PC-3 (cell line): Measurements from ENCODE around the gene DNAJC4. TPM values are rescaled to one million over a fixed set of nuclear protein-coding genes. Genes with fewer than 3 reads are reported as not detected.

Source experiments
- ATAC-seq: fragments of 200-7000 bp; cut with Tn5 transposase; 2 replicates; pipeline ENCODE4 v1.9.1; 2020; ENCODE audit warnings: mild to moderate bottlenecking, moderate library complexity
- BruUV-seq: library from RNA; stranded (reverse); fragments of 400-500 nt; replicated peaks from 2 replicates; lab custom pipeline; 2021; lab: Mats Ljungman, UMichigan
- CTCF ChIA-PET: fragments of 300-600 bp; sonication (Branson Sonifier 250); formaldehyde crosslinking; loops from one replicate; lab custom pipeline; 2022; ENCODE audit warnings: antibody characterized with exemption; lab: Charles Lee
- POLR2A ChIA-PET: fragments of 300-600 bp; sonication (Branson Sonifier 250); formaldehyde crosslinking; loops from one replicate; lab custom pipeline; 2022; ENCODE audit warnings: antibody characterized with exemption; ENCODE audit not compliant: unreplicated experiment; lab: Charles Lee
- DNase-seq: peaks from one replicate; pipeline ENCODE4 v3.0.0-alpha.2; 2015
- H2AFZ ChIP-seq: fragments of 300-600 bp; sonication (generic); 2 replicates; pipeline ENCODE4 v1.6.0; 2016; ENCODE audit warnings: antibody characterized with exemption, low read length
- H3F3A ChIP-seq: fragments of 300-600 bp; sonication (generic); one replicate; pipeline ENCODE4 v1.6.0; 2017; ENCODE audit warnings: antibody characterized with exemption, low read length, control low read depth, mild to moderate bottlenecking; ENCODE audit not compliant: unreplicated experiment
- H3K27ac ChIP-seq: fragments of 300-600 bp; sonication (generic); 2 replicates; pipeline ENCODE4 v1.5.1; 2016; ENCODE audit warnings: mild to moderate bottlenecking, low read length
- H3K27me3 ChIP-seq: fragments of 300-600 bp; sonication (generic); 2 replicates; pipeline ENCODE4 v1.6.1; 2016; ENCODE audit warnings: low read length, mixed read lengths
- H3K36me3 ChIP-seq: fragments of 300-600 bp; sonication (generic); 2 replicates; pipeline ENCODE4 v1.6.1; 2016; ENCODE audit warnings: low read depth, mixed run types, low read length, mixed read lengths
- H3K4me1 ChIP-seq: fragments of 300-600 bp; sonication (generic); 2 replicates; pipeline ENCODE4 v1.5.1; 2016; ENCODE audit warnings: low read length; ENCODE audit not compliant: insufficient read depth
- H3K4me2 ChIP-seq: fragments of 300-600 bp; sonication (generic); 2 replicates; pipeline ENCODE4 v1.6.0; 2016; ENCODE audit warnings: low read length
- H3K4me3 ChIP-seq: fragments of 300-600 bp; sonication (generic); 2 replicates; pipeline ENCODE4 v1.5.1; 2016; ENCODE audit warnings: mild to moderate bottlenecking, low read length, mixed read lengths
- H3K79me2 ChIP-seq: fragments of 300-600 bp; sonication (generic); 2 replicates; pipeline ENCODE4 v1.6.1; 2017; ENCODE audit warnings: low read length, mixed read lengths
- H3K9ac ChIP-seq: fragments of 300-600 bp; sonication (generic); 2 replicates; pipeline ENCODE4 v1.6.0; 2016; ENCODE audit warnings: mild to moderate bottlenecking, low read length
- H3K9me2 ChIP-seq: fragments of 300-600 bp; sonication (generic); replicated peaks from 2 replicates; pipeline ENCODE4 v1.6.1; 2016; ENCODE audit warnings: mixed run types, low read length, mixed read lengths
- H3K9me3 ChIP-seq: fragments of 300-600 bp; sonication (generic); 2 replicates; pipeline ENCODE4 v1.6.1; 2016; ENCODE audit warnings: low read length, mixed read lengths
- H4K20me1 ChIP-seq: fragments of 300-600 bp; sonication (generic); 2 replicates; pipeline ENCODE4 v1.6.1; 2016; ENCODE audit warnings: low read length, mixed read lengths
- CTCF ChIP-seq: fragments of 300-600 bp; sonication (generic); conservative IDR thresholded peaks from 2 replicates; pipeline ENCODE4 v1.5.1; 2017; ENCODE audit warnings: antibody characterized with exemption, low read depth, mild to moderate bottlenecking, low read length
- EZH2 ChIP-seq: fragments of 300-600 bp; sonication (generic); IDR thresholded peaks from one replicate; pipeline ENCODE4 v1.6.1; 2017; ENCODE audit warnings: antibody characterized with exemption, mild to moderate bottlenecking, low read length; ENCODE audit not compliant: unreplicated experiment
- EZH2phosphoT487 ChIP-seq: fragments of 300-600 bp; sonication (generic); IDR thresholded peaks from 2 replicates; pipeline ENCODE4 v1.6.1; 2018; ENCODE audit warnings: mild to moderate bottlenecking, antibody characterized with exemption, low read length, borderline replicate concordance
- intact Hi-C: fragments of 100-400 bp; cut with micrococcal nuclease; formaldehyde crosslinking; loops from 2 replicates; pipeline ENCODE4 v1.9.0; 2023
- total RNA-seq: library from RNA; depleted of rRNA; stranded (reverse); fragments of >200 nt; gene quantifications from 2 replicates; pipeline ENCODE4 v1.2.3, GENCODE V29; 2014

The DNAJC4 gene
- total RNA-seq, 1 experiment from 2014 or later: 25.4 TPM

- Histone ChIP-seq H3K36me3 (peaks cover 77% of the 10 kb centered on the region), H3K79me2 (peaks cover 9% of the 10 kb centered on the region; the same call in 1 of the 2 replicates), H3K9me2 (no peaks in the 10 kb centered on the region), H2AFZ (no peak overlapping the region), H3K4me3 (no peak overlapping the region), H3K9me3 (no peaks in the 10 kb centered on the region), H4K20me1 (peaks cover 7% of the 10 kb centered on the region; the same call in 1 of the 2 replicates), H3K27me3 (no peaks in the 10 kb centered on the region), H3K9ac (no peak overlapping the region), H3K27ac (no peak overlapping the region), H3K4me1 (0 out of 2 replicates have a peak, but pooled peaks cover 3% of the 10 kb centered on the region), H3K4me2 (no peak overlapping the region), H3F3A (peaks cover 4% of the 10 kb centered on the region)
- intact Hi-C loops: no loop called here
- TF ChIP-seq EZH2phosphoT487 (no peak), EZH2 (no peak), CTCF (no peak)
- ChIA-PET POLR2A (interaction anchor here (0.6 kb wide), 1 partner anchor 38 kb away, joined by 4 read pairs; no protein-coding TSS in a partner anchor), CTCF (no interaction called here)
- no TSS peak for BruUV-seq
- no peak for DNase-seq
- ATAC-seq: no peak
Observed at GRCh38 chr11:64202992-64203391, 27.4 kb upstream of the DNAJC4 start.

GRCh38 chr11:64203421-64204079 lies 26.8 kb upstream of the DNAJC4 start:
- Histone ChIP-seq H3K4me2 (no peak overlapping the region), H4K20me1 (peaks cover 7% of the 10 kb centered on the region; the same call in 1 of the 2 replicates), H3F3A (peaks cover 4% of the 10 kb centered on the region), H3K9ac (no peak overlapping the region), H3K27ac (no peak overlapping the region), H2AFZ (no peak overlapping the region), H3K4me3 (no peak overlapping the region), H3K36me3 (peaks cover 72% of the 10 kb centered on the region), H3K79me2 (peaks cover 9% of the 10 kb centered on the region; the same call in 1 of the 2 replicates), H3K9me2 (no peaks in the 10 kb centered on the region), H3K4me1 (0 out of 2 replicates have a peak, but pooled peaks cover 3% of the 10 kb centered on the region), H3K9me3 (no peaks in the 10 kb centered on the region), H3K27me3 (no peaks in the 10 kb centered on the region)
- intact Hi-C loops: loop anchor here (1.0 to 2.0 kb wide), 3 partner anchors 23 to 101 kb away; partner anchors contain the start of genes ESRRA, NUDT22, PLCB3 and TRPT1
- ChIA-PET POLR2A (interaction anchor here (0.6 kb wide), 1 partner anchor 38 kb away, joined by 4 read pairs; no protein-coding TSS in a partner anchor), CTCF (interaction anchor here (0.6 to 1.3 kb wide), 3 partner anchors 23 to 42 kb away, joined by 3 to 9 read pairs (median 5); partner anchors contain the start of genes FKBP2, NUDT22 and TRPT1)
- no peak for TF ChIP-seq EZH2phosphoT487
- TF ChIP-seq CTCF: no peak
- TF ChIP-seq EZH2: no peak
- ATAC-seq: no peak
- BruUV-seq: no TSS peak
- DNase-seq: no peak
